Astrocyte (in vitro differentiated cells and primary cell): ENCODE data around the gene IRS1. TPM values are rescaled to one million over a fixed set of nuclear protein-coding genes. Genes with fewer than 3 reads are reported as not detected.

ENCODE experiments used
- DNase-seq: peaks from one replicate; pipeline ENCODE4 v3.0.0-alpha.2; 2010; ENCODE audit warnings: low read depth
- FAIRE-seq: peaks from 2 replicates; lab custom pipeline; 2011; peaks lifted over from hg19 to GRCh38; lab: Jason Lieb, UNC
- H2AFZ ChIP-seq: 2 replicates; pipeline ENCODE4 v1.6.0; 2012; ENCODE audit warnings: low read depth, low read length, inconsistent platforms
- H3K27ac ChIP-seq: 2 replicates; pipeline ENCODE4 v1.5.1; 2011; ENCODE audit warnings: low read depth, low read length, inconsistent platforms
- H3K27me3 ChIP-seq: 2 replicates; pipeline ENCODE4 v1.6.0; 2011; ENCODE audit warnings: low read length, inconsistent platforms; ENCODE audit not compliant: insufficient read depth
- H3K36me3 ChIP-seq: 2 replicates; pipeline ENCODE4 v1.5.1; 2011; ENCODE audit warnings: low read length, inconsistent platforms; ENCODE audit not compliant: insufficient read depth
- H3K4me1 ChIP-seq: 2 replicates; pipeline ENCODE4 v1.5.1; 2011; ENCODE audit warnings: low read length, inconsistent platforms; ENCODE audit not compliant: insufficient read depth
- H3K4me2 ChIP-seq: 2 replicates; pipeline ENCODE4 v1.6.0; 2012; ENCODE audit warnings: low read length, inconsistent platforms
- H3K4me3 ChIP-seq: 2 replicates; pipeline ENCODE4 v1.5.1; 2011; ENCODE audit warnings: low read depth, mild to moderate bottlenecking, low read length, inconsistent platforms; ENCODE audit not compliant: insufficient read depth
- H3K79me2 ChIP-seq: 2 replicates; pipeline ENCODE4 v1.6.0; 2012; ENCODE audit warnings: mild to moderate bottlenecking, low read length, inconsistent platforms; ENCODE audit not compliant: insufficient read depth
- H3K9ac ChIP-seq: 2 replicates; pipeline ENCODE4 v1.6.0; 2012; ENCODE audit warnings: mild to moderate bottlenecking, low read length, inconsistent platforms
- H3K9me3 ChIP-seq: 2 replicates; pipeline ENCODE4 v1.5.1; 2012; ENCODE audit warnings: low read depth, mild to moderate bottlenecking, low read length, inconsistent platforms; ENCODE audit not compliant: insufficient read depth
- H4K20me1 ChIP-seq: 2 replicates; pipeline ENCODE4 v1.6.0; 2012; ENCODE audit warnings: low read length, inconsistent platforms; ENCODE audit not compliant: insufficient read depth
- H3K27ac Mint-ChIP-seq: one replicate; pipeline ENCODE4 v1.8.0; 2021; ENCODE audit warnings: mild to moderate bottlenecking, mixed read lengths; ENCODE audit not compliant: unreplicated experiment
- H3K27me3 Mint-ChIP-seq: one replicate; pipeline ENCODE4 v1.8.0; 2021; ENCODE audit warnings: low read depth, mixed read lengths; ENCODE audit not compliant: unreplicated experiment
- H3K36me3 Mint-ChIP-seq: one replicate; pipeline ENCODE4 v1.8.0; 2021; ENCODE audit warnings: low read depth, mixed read lengths; ENCODE audit not compliant: unreplicated experiment
- H3K4me1 Mint-ChIP-seq: one replicate; pipeline ENCODE4 v1.8.0; 2021; ENCODE audit warnings: low read depth, mixed read lengths; ENCODE audit not compliant: unreplicated experiment
- H3K4me3 Mint-ChIP-seq: one replicate; pipeline ENCODE4 v1.8.0; 2021; ENCODE audit warnings: mild to moderate bottlenecking, moderate library complexity, mixed read lengths; ENCODE audit not compliant: unreplicated experiment
- H3K9me3 Mint-ChIP-seq: one replicate; pipeline ENCODE4 v1.8.0; 2021; ENCODE audit warnings: mild to moderate bottlenecking, mixed read lengths; ENCODE audit not compliant: unreplicated experiment
- EZH2 ChIP-seq: IDR thresholded peaks from 2 replicates; pipeline ENCODE4 v1.6.1; 2012; ENCODE audit warnings: mild to moderate bottlenecking, low read length, inconsistent platforms; ENCODE audit not compliant: insufficient read depth
- total RNA-seq: library from RNA; stranded (reverse); gene quantifications from 2 replicates; pipeline ENCODE4 v1.2.1, GENCODE V29; 2021
- TF ChIP-seq, protein P1 (sequence below): IDR thresholded peaks from 2 replicates; pipeline ENCODE4 v1.5.1; 2011; ENCODE audit warnings: low read depth, mild to moderate bottlenecking, inconsistent platforms, low read length, moderate library complexity; ENCODE audit not compliant: insufficient read depth

IRS1 gene
- total RNA-seq, 1 donor from 2014 or later = 45.0 TPM

GRCh38 chr2:226788881-226789490 is 10.6 kb downstream of the IRS1 start:
- DNase-seq = no peak
- no peak for FAIRE-seq
- no peaks in the 10 kb centered on the region for H3K27me3 Mint-ChIP-seq
- H3K27ac ChIP-seq = no peak overlapping the region
- no peaks in the 10 kb centered on the region for H3K36me3 ChIP-seq
- peaks cover 22% of the 10 kb centered on the region for H4K20me1 ChIP-seq
- peak overlapping the region; percentile 13 for H3K4me2 ChIP-seq
- no peak overlapping the region for H3K4me3 Mint-ChIP-seq
- H3K27ac Mint-ChIP-seq = no peak overlapping the region
- H3K9me3 Mint-ChIP-seq = no peaks in the 10 kb centered on the region
- no peak overlapping the region for H3K9ac ChIP-seq
- H3K79me2 ChIP-seq = peaks cover 94% of the 10 kb centered on the region
- H3K27me3 ChIP-seq = no peaks in the 10 kb centered on the region
- H3K4me3 ChIP-seq = no peak overlapping the region
- TF ChIP-seq, protein P1, sequence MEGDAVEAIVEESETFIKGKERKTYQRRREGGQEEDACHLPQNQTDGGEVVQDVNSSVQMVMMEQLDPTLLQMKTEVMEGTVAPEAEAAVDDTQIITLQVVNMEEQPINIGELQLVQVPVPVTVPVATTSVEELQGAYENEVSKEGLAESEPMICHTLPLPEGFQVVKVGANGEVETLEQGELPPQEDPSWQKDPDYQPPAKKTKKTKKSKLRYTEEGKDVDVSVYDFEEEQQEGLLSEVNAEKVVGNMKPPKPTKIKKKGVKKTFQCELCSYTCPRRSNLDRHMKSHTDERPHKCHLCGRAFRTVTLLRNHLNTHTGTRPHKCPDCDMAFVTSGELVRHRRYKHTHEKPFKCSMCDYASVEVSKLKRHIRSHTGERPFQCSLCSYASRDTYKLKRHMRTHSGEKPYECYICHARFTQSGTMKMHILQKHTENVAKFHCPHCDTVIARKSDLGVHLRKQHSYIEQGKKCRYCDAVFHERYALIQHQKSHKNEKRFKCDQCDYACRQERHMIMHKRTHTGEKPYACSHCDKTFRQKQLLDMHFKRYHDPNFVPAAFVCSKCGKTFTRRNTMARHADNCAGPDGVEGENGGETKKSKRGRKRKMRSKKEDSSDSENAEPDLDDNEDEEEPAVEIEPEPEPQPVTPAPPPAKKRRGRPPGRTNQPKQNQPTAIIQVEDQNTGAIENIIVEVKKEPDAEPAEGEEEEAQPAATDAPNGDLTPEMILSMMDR = no peak
- no peak for TF ChIP-seq EZH2
- peaks cover 6% of the 10 kb centered on the region for H3K36me3 Mint-ChIP-seq
- H3K4me1 ChIP-seq = peaks cover 17% of the 10 kb centered on the region
- no peaks in the 10 kb centered on the region for H3K9me3 ChIP-seq
- no peak overlapping the region for H2AFZ ChIP-seq
- H3K4me1 Mint-ChIP-seq = peaks cover 12% of the 10 kb centered on the region

GRCh38 chr2:226788064-226788463 is 11.6 kb downstream of the IRS1 start:
- H3K36me3 Mint-ChIP-seq = peaks cover 7% of the 10 kb centered on the region
- no peak overlapping the region for H3K4me3 Mint-ChIP-seq
- no peaks in the 10 kb centered on the region for H3K27me3 Mint-ChIP-seq
- no peaks in the 10 kb centered on the region for H3K27me3 ChIP-seq
- no peak for TF ChIP-seq EZH2
- TF ChIP-seq, protein P1 = no peak
- H3K9me3 ChIP-seq = no peaks in the 10 kb centered on the region
- H2AFZ ChIP-seq = no peak overlapping the region
- peaks cover 12% of the 10 kb centered on the region for H3K4me1 Mint-ChIP-seq
- H3K27ac ChIP-seq = no peak overlapping the region
- no peak for FAIRE-seq
- H4K20me1 ChIP-seq = peaks cover 26% of the 10 kb centered on the region
- no peak overlapping the region for H3K4me3 ChIP-seq
- peaks cover 17% of the 10 kb centered on the region for H3K4me1 ChIP-seq
- H3K9ac ChIP-seq = no peak overlapping the region
- peaks cover 3% of the 10 kb centered on the region for H3K9me3 Mint-ChIP-seq
- H3K79me2 ChIP-seq = peaks cover 94% of the 10 kb centered on the region
- peak overlapping the region; percentile 12 for H3K4me2 ChIP-seq
- no peak for DNase-seq
- H3K27ac Mint-ChIP-seq = no peak overlapping the region
- no peaks in the 10 kb centered on the region for H3K36me3 ChIP-seq

GRCh38 chr2:226783885-226784284 is 15.7 kb downstream of the IRS1 start:
- Histone ChIP-seq H3K9me3 (no peaks in the 10 kb centered on the region), H3K27me3 (no peaks in the 10 kb centered on the region), H4K20me1 (peaks cover 23% of the 10 kb centered on the region), H3K4me2 (no peak overlapping the region), H3K79me2 (peaks cover 94% of the 10 kb centered on the region), H3K36me3 (peaks cover 3% of the 10 kb centered on the region), H2AFZ (no peak overlapping the region), H3K27ac (no peak overlapping the region), H3K9ac (no peak overlapping the region), H3K4me1 (peaks cover 9% of the 10 kb centered on the region), H3K4me3 (no peak overlapping the region)
- peaks cover 3% of the 10 kb centered on the region for H3K9me3 Mint-ChIP-seq
- H3K27ac Mint-ChIP-seq = no peak overlapping the region
- H3K36me3 Mint-ChIP-seq = peaks cover 10% of the 10 kb centered on the region
- H3K4me3 Mint-ChIP-seq = no peak overlapping the region
- DNase-seq (no peak), FAIRE-seq (no peak)
- TF ChIP-seq, protein P1 = no peak
- TF ChIP-seq EZH2 = no peak
- H3K4me1 Mint-ChIP-seq = peaks cover 11% of the 10 kb centered on the region
- no peaks in the 10 kb centered on the region for H3K27me3 Mint-ChIP-seq
